ENCODE measurements around the gene MAPK9.

DNA sequence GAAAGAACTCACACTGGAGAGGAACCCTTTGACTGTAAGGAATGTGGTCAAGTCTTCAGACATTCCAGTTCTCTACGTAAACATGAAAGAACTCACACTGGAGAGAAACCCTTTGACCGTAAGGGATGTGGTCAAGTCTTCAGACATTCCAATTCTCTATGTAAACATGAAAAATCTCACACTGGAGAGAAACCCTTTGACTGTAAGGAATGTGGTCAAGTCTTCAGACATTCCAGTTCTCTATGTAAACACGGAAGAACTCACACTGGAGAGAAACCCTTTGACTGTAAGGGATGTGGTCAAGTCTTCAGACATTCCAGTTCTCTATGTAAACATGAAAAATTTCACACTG lies 32.6 kb downstream of the MAPK9 start:
- TF ChIP-seq, protein P1, sequence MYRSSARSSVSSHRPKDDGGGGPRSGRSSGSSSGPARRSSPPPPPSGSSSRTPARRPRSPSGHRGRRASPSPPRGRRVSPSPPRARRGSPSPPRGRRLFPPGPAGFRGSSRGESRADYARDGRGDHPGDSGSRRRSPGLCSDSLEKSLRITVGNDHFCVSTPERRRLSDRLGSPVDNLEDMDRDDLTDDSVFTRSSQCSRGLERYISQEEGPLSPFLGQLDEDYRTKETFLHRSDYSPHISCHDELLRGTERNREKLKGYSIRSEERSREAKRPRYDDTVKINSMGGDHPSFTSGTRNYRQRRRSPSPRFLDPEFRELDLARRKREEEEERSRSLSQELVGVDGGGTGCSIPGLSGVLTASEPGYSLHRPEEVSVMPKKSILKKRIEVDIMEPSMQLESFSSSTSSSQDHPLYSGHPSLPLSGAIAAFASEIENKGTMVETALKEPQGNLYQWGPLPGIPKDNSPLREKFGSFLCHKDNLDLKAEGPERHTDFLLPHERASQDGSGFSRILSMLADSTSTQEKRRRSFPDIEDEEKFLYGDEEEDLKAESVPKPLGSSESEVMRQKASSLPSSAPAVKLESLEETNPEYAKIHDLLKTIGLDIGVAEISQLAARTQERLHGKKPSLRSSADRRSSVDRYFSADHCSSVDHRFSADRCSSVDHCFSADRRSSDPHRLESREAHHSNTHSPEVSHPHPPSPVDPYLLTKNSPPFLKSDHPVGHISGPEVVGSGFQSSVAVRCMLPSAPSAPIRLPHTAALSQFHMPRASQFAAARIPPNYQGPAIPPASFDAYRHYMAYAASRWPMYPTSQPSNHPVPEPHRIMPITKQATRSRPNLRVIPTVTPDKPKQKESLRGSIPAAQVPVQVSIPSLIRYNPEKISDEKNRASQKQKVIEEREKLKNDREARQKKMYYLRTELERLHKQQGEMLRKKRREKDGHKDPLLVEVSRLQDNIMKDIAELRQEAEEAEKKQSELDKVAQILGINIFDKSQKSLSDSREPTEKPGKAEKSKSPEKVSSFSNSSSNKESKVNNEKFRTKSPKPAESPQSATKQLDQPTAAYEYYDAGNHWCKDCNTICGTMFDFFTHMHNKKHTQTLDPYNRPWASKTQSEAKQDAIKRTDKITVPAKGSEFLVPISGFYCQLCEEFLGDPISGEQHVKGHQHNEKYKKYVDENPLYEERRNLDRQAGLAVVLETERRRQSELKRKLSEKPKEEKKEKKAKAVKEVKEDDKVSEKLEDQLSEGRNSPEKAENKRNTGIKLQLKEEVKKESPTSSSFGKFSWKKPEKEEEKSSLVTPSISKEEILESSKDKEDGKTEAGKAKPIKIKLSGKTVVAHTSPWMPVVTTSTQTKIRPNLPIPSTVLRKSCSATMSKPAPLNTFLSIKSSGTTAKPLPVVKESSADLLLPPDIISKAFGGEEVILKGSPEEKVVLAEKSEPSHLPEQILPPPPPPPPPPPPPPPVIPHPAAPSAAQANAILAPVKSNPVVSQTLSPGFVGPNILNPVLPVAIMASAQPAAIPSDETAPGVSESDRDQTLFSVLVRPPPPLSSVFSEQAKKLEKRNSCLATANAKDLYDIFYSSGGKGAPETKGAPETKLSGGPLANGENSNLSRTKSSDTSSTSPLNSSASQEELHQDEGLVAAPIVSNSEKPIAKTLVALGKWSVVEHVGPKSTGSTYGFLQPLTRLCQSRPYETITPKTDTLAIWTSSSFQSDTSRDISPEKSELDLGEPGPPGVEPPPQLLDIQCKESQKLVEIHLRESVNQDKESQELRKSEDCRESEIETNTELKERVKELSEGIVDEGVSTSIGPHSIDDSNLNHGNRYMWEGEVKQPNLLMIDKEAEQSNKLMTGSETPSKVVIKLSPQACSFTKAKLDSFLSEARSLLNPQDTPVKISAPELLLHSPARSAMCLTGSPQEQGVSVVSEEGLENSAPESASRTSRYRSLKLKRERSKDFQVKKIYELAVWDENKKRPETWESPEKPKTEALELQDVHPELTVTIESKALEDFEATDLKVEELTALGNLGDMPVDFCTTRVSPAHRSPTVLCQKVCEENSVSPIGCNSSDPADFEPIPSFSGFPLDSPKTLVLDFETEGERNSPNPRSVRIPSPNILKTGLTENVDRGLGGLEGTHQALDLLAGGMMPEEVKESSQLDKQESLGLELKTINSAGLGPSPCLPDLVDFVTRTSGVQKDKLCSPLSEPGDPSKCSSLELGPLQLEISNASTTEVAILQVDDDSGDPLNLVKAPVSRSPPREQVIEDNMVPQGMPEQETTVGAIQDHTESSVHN (IDR thresholded peaks at IDR 0.05; ENCODE audit: borderline replicate concordance in 1 of 2, low read depth in 1 of 2): no peak
- TF ChIP-seq ZNF263 (CRISPR knock-in tag; IDR thresholded peaks at IDR 0.05; ENCODE audit: borderline replicate concordance) (no peak), GABPB2 (CRISPR knock-in tag; conservative IDR thresholded peaks at IDR 0.05) (no peak), ZBTB8A (IDR thresholded peaks at IDR 0.05; ENCODE audit: partially characterized antibody) (no peak), SIN3A (IDR thresholded peaks at IDR 0.05; ENCODE audit: borderline replicate concordance in 2 of 2, control insufficient read depth in 1 of 2, low read depth in 2 of 2, low read length in 2 of 2) (no peak), RNF219 (CRISPR knock-in tag; IDR thresholded peaks at IDR 0.05) (no peak), USF2 (CRISPR knock-in tag; IDR thresholded peaks at IDR 0.05) (no peak), TARDBP (IDR thresholded peaks at IDR 0.05) (no peak), RBM39 (optimal IDR thresholded peaks at IDR 0.05; ENCODE audit: low read depth, low read length) (no peak), ZNF143 (CRISPR knock-in tag; IDR thresholded peaks at IDR 0.05) (no peak)

Measured in K562 (cell line).